ENCODE measurements around the gene MN1. TPM values are rescaled to one million over a fixed set of nuclear protein-coding genes. Genes with fewer than 3 reads are reported as not detected.
"Not testable (repeated sequence)": the region's sequence is repeated elsewhere in the genome, so short reads cannot be mapped to it uniquely, and the experiment has no call there.

Gene MN1
- total and polyA plus RNA-seq, 7 experiments from 2014 or later, result 0.16 to 3.8 (median 0.38) TPM; not detected in 2

- intact Hi-C loops (cut with micrococcal nuclease), result no loop called here
- H3K27ac ChIP-seq (ENCODE audit: low read depth, low read length), result no peak overlapping the region
- no peak overlapping the region for H3K4me3 ChIP-seq (ENCODE audit: low read length)
- no peaks in the 10 kb centered on the region for H3K36me3 ChIP-seq (ENCODE audit: control insufficient read depth in 2 of 3, insufficient read depth in 3 of 3, low read length in 3 of 3)
- Mint-ChIP-seq H3K9me3 (peaks cover 0 to 5% (median 0%) of the 10 kb centered on the region in 11 donors), H3K27me3 (peaks cover 2 to 60% (median 28%) of the 10 kb centered on the region in 5 donors), H3K36me3 (no peaks in the 10 kb centered on the region), H3K4me3 (no peak overlapping the region), H3K27ac (no peak overlapping the region), H3K4me1 (peaks cover 0 to 5% (median 0%) of the 10 kb centered on the region in 7 donors)
- H3K27me3 ChIP-seq (ENCODE audit: control insufficient read depth in 2 of 2, insufficient read depth in 2 of 2, low read length in 2 of 2), result no peaks in the 10 kb centered on the region
- DNase-seq (no peak), ATAC-seq (no peak)
- POLR2A ChIA-PET, result no interaction called here
- H3K4me1 ChIP-seq (ENCODE audit: control insufficient read depth in 2 of 2, insufficient read depth in 2 of 2, low read length in 2 of 2), result no peaks in the 10 kb centered on the region
- CTCF ChIA-PET, result no interaction called here
- H3K9me3 ChIP-seq (ENCODE audit: control insufficient read depth in 2 of 3, low read length in 3 of 3), result no peaks in the 10 kb centered on the region
Observed at GRCh38 chr22:27745809-27746208, 55.7 kb downstream of the MN1 start.

GRCh38 chr22:27745154-27745553 lies 56.4 kb downstream of the MN1 start:
- Mint-ChIP-seq H3K27ac (no peak overlapping the region), H3K36me3 (no peaks in the 10 kb centered on the region), H3K27me3 (peaks cover 2 to 56% (median 26%) of the 10 kb centered on the region in 5 donors), H3K9me3 (peaks cover 0 to 11% (median 0%) of the 10 kb centered on the region in 11 donors), H3K4me1 (peaks cover 0 to 5% (median 0%) of the 10 kb centered on the region in 7 donors), H3K4me3 (no peak overlapping the region)
- intact Hi-C loops (cut with micrococcal nuclease), result no loop called here
- H3K4me1 ChIP-seq (ENCODE audit: control insufficient read depth in 2 of 2, insufficient read depth in 2 of 2, low read length in 2 of 2), result no peaks in the 10 kb centered on the region
- no peak overlapping the region for H3K4me3 ChIP-seq (ENCODE audit: low read length)
- DNase-seq (no peak), ATAC-seq (no peak)
- no peaks in the 10 kb centered on the region for H3K36me3 ChIP-seq (ENCODE audit: control insufficient read depth in 2 of 3, insufficient read depth in 3 of 3, low read length in 3 of 3)
- H3K9me3 ChIP-seq (ENCODE audit: control insufficient read depth in 2 of 3, low read length in 3 of 3), result no peaks in the 10 kb centered on the region
- POLR2A ChIA-PET, result no interaction called here
- no peaks in the 10 kb centered on the region for H3K27me3 ChIP-seq (ENCODE audit: control insufficient read depth in 2 of 2, insufficient read depth in 2 of 2, low read length in 2 of 2)
- CTCF ChIA-PET, result no interaction called here
- no peak overlapping the region for H3K27ac ChIP-seq (ENCODE audit: low read depth, low read length)

GRCh38 chr22:27744078-27744477 lies 57.5 kb downstream of the MN1 start:
- H3K4me3 ChIP-seq (ENCODE audit: low read length); H3K4me1 Mint-ChIP-seq; H3K27ac Mint-ChIP-seq; H3K27me3 ChIP-seq (ENCODE audit: control insufficient read depth in 2 of 2, insufficient read depth in 2 of 2, low read length in 2 of 2); H3K4me1 ChIP-seq (ENCODE audit: control insufficient read depth in 2 of 2, insufficient read depth in 2 of 2, low read length in 2 of 2); POLR2A ChIA-PET; ATAC-seq; H3K36me3 ChIP-seq (ENCODE audit: control insufficient read depth in 2 of 3, insufficient read depth in 3 of 3, low read length in 3 of 3); DNase-seq; H3K27ac ChIP-seq (ENCODE audit: low read depth, low read length); H3K9me3 ChIP-seq (ENCODE audit: control insufficient read depth in 2 of 3, low read length in 3 of 3); H3K36me3 Mint-ChIP-seq; CTCF ChIA-PET; intact Hi-C loops (cut with micrococcal nuclease); H3K4me3 Mint-ChIP-seq: not testable (repeated sequence)
- Mint-ChIP-seq H3K9me3 (peaks cover 0 to 13% (median 0%) of the 10 kb centered on the region in 11 donors), H3K27me3 (peaks cover 2 to 45% (median 22%) of the 10 kb centered on the region in 5 donors)

GRCh38 chr22:27740202-27740748 lies 61.3 kb downstream of the MN1 start:
- H3K4me3 Mint-ChIP-seq, result no peak overlapping the region

GRCh38 chr22:27737521-27737920 lies 64.0 kb downstream of the MN1 start:
- Mint-ChIP-seq H3K9me3 (peaks cover 4 to 25% (median 12%) of the 10 kb centered on the region in 11 donors), H3K4me1 (no peaks in the 10 kb centered on the region), H3K27me3 (peaks cover 0 to 9% (median 5%) of the 10 kb centered on the region in 5 donors), H3K4me3 (no peak overlapping the region), H3K36me3 (no peaks in the 10 kb centered on the region), H3K27ac (no peak overlapping the region)
- ATAC-seq (no peak), DNase-seq (no peak)
- Histone ChIP-seq H3K27me3 (ENCODE audit: control insufficient read depth in 2 of 2, insufficient read depth in 2 of 2, low read length in 2 of 2) (no peaks in the 10 kb centered on the region), H3K4me1 (ENCODE audit: control insufficient read depth in 2 of 2, insufficient read depth in 2 of 2, low read length in 2 of 2) (no peaks in the 10 kb centered on the region), H3K27ac (ENCODE audit: low read depth, low read length) (no peak overlapping the region), H3K36me3 (ENCODE audit: control insufficient read depth in 2 of 3, insufficient read depth in 3 of 3, low read length in 3 of 3) (no peaks in the 10 kb centered on the region), H3K4me3 (ENCODE audit: low read length) (no peak overlapping the region), H3K9me3 (ENCODE audit: control insufficient read depth in 2 of 3, low read length in 3 of 3) (no peaks in the 10 kb centered on the region)
- POLR2A ChIA-PET, result no interaction called here
- CTCF ChIA-PET, result no interaction called here
- intact Hi-C loops (cut with micrococcal nuclease), result no loop called here

More at GRCh38 chr22:27740202-27740748, 61.3 kb downstream of the MN1 start:
- Mint-ChIP-seq H3K9me3 (peaks cover 4 to 25% (median 12%) of the 10 kb centered on the region in 11 donors), H3K36me3 (no peaks in the 10 kb centered on the region), H3K4me1 (no peaks in the 10 kb centered on the region), H3K27me3 (peaks cover 0 to 14% (median 9%) of the 10 kb centered on the region in 5 donors), H3K27ac (no peak overlapping the region)
- DNase-seq (no peak), ATAC-seq (no peak)
- POLR2A ChIA-PET, result no interaction called here
- Histone ChIP-seq H3K4me1 (ENCODE audit: control insufficient read depth in 2 of 2, insufficient read depth in 2 of 2, low read length in 2 of 2) (no peaks in the 10 kb centered on the region), H3K4me3 (ENCODE audit: low read length) (no peak overlapping the region), H3K27me3 (ENCODE audit: control insufficient read depth in 2 of 2, insufficient read depth in 2 of 2, low read length in 2 of 2) (no peaks in the 10 kb centered on the region), H3K27ac (ENCODE audit: low read depth, low read length) (no peak overlapping the region), H3K9me3 (ENCODE audit: control insufficient read depth in 2 of 3, low read length in 3 of 3) (no peaks in the 10 kb centered on the region), H3K36me3 (ENCODE audit: control insufficient read depth in 2 of 3, insufficient read depth in 3 of 3, low read length in 3 of 3) (no peaks in the 10 kb centered on the region)
- intact Hi-C loops (cut with micrococcal nuclease), result no loop called here
- CTCF ChIA-PET, result no interaction called here

GRCh38 chr22:27734066-27734465 lies 67.5 kb downstream of the MN1 start:
- Mint-ChIP-seq H3K9me3 (peaks cover 0 to 17% (median 12%) of the 10 kb centered on the region in 11 donors), H3K27ac (no peak overlapping the region), H3K36me3 (no peaks in the 10 kb centered on the region), H3K27me3 (peaks cover 0 to 10% (median 9%) of the 10 kb centered on the region in 5 donors), H3K4me3 (no peak overlapping the region), H3K4me1 (peaks cover 0 to 3% (median 0%) of the 10 kb centered on the region in 7 donors)
- H3K36me3 ChIP-seq (ENCODE audit: control insufficient read depth in 2 of 3, insufficient read depth in 3 of 3, low read length in 3 of 3), result no peaks in the 10 kb centered on the region
- H3K4me3 ChIP-seq (ENCODE audit: low read length), result no peak overlapping the region
- no peaks in the 10 kb centered on the region for H3K9me3 ChIP-seq (ENCODE audit: control insufficient read depth in 2 of 3, low read length in 3 of 3)
- no peak overlapping the region for H3K27ac ChIP-seq (ENCODE audit: low read depth, low read length)
- no peak for DNase-seq
- ATAC-seq, result no peak
- POLR2A ChIA-PET, result no interaction called here
- H3K4me1 ChIP-seq (ENCODE audit: control insufficient read depth in 2 of 2, insufficient read depth in 2 of 2, low read length in 2 of 2), result no peaks in the 10 kb centered on the region
- intact Hi-C loops (cut with micrococcal nuclease), result no loop called here
- H3K27me3 ChIP-seq (ENCODE audit: control insufficient read depth in 2 of 2, insufficient read depth in 2 of 2, low read length in 2 of 2), result no peaks in the 10 kb centered on the region
- CTCF ChIA-PET, result no interaction called here

GRCh38 chr22:27732841-27733240 lies 68.7 kb downstream of the MN1 start:
- no peak for DNase-seq
- intact Hi-C loops (cut with micrococcal nuclease), result no loop called here
- Histone ChIP-seq H3K4me3 (ENCODE audit: low read length) (no peak overlapping the region), H3K27ac (ENCODE audit: low read depth, low read length) (no peak overlapping the region), H3K4me1 (ENCODE audit: control insufficient read depth in 2 of 2, insufficient read depth in 2 of 2, low read length in 2 of 2) (no peaks in the 10 kb centered on the region), H3K27me3 (ENCODE audit: control insufficient read depth in 2 of 2, insufficient read depth in 2 of 2, low read length in 2 of 2) (no peaks in the 10 kb centered on the region), H3K9me3 (ENCODE audit: control insufficient read depth in 2 of 3, low read length in 3 of 3) (no peaks in the 10 kb centered on the region), H3K36me3 (ENCODE audit: control insufficient read depth in 2 of 3, insufficient read depth in 3 of 3, low read length in 3 of 3) (no peaks in the 10 kb centered on the region)
- POLR2A ChIA-PET, result no interaction called here
- CTCF ChIA-PET, result no interaction called here
- Mint-ChIP-seq H3K4me3 (no peak overlapping the region), H3K27me3 (peaks cover 0 to 22% (median 3%) of the 10 kb centered on the region in 5 donors), H3K27ac (no peak overlapping the region), H3K9me3 (peaks cover 0 to 12% (median 5%) of the 10 kb centered on the region in 11 donors), H3K36me3 (no peaks in the 10 kb centered on the region), H3K4me1 (peaks cover 0 to 3% (median 0%) of the 10 kb centered on the region in 7 donors)
- no peak for ATAC-seq

Measured in naive thymus-derived CD4-positive, alpha-beta T cell (primary cell).